Measurements from ENCODE around the gene SAMM50.
A peak's percentile ranks its signal among the peaks of the same experiment; 100 is the strongest.

SAMM50 gene

GRCh38 chr22:43945632-43946383 lies 9.4 kb upstream of the SAMM50 start:
- H3K27ac ChIP-seq = no peak overlapping the region
- TF ChIP-seq ZFX (IDR thresholded peaks at IDR 0.05; ENCODE audit: borderline replicate concordance) = no peak
- TF ChIP-seq CTCF (IDR thresholded peaks at IDR 0.05) = peak; percentile 89

GRCh38 chr22:43946384-43946667 lies 8.9 kb upstream of the SAMM50 start:
- H3K27ac ChIP-seq = no peak overlapping the region
- TF ChIP-seq ZFX (IDR thresholded peaks at IDR 0.05; ENCODE audit: borderline replicate concordance) (no peak), CTCF (IDR thresholded peaks at IDR 0.05) (peak; percentile 24)

- TF ChIP-seq CTCF (IDR thresholded peaks at IDR 0.05) (no peak), ZFX (IDR thresholded peaks at IDR 0.05; ENCODE audit: borderline replicate concordance) (no peak)
- no peak overlapping the region for H3K27ac ChIP-seq
Observed at GRCh38 chr22:43948836-43949406, 6.3 kb upstream of the SAMM50 start.

- H3K27ac ChIP-seq = no peak overlapping the region
- TF ChIP-seq ZFX (IDR thresholded peaks at IDR 0.05; ENCODE audit: borderline replicate concordance) = no peak
- no peak for TF ChIP-seq CTCF (IDR thresholded peaks at IDR 0.05)
Observed at GRCh38 chr22:43951391-43951790, 3.9 kb upstream of the SAMM50 start.

GRCh38 chr22:43951966-43952365 lies 3.3 kb upstream of the SAMM50 start:
- TF ChIP-seq CTCF (IDR thresholded peaks at IDR 0.05) (no peak), ZFX (IDR thresholded peaks at IDR 0.05; ENCODE audit: borderline replicate concordance) (no peak)
- no peak overlapping the region for H3K27ac ChIP-seq

GRCh38 chr22:43953988-43954785 lies 1.1 kb upstream of the SAMM50 start:
- H3K27ac ChIP-seq = peak overlapping the region; percentile 91
- TF ChIP-seq ZFX (IDR thresholded peaks at IDR 0.05; ENCODE audit: borderline replicate concordance) (no peak), CTCF (IDR thresholded peaks at IDR 0.05) (no peak)

All from 22Rv1 (cell line).